22Rv1 (cell line): Measurements from ENCODE around the gene LGR5.

ENCODE experiments used
- ZFX ChIP-seq: fragments of 450-650 bp; IDR thresholded peaks from 2 replicates; pipeline ENCODE4 v1.6.1; 2017; ENCODE audit warnings: antibody characterized with exemption, borderline replicate concordance
- TF ChIP-seq, protein P1 (sequence below): fragments of 450-650 bp; IDR thresholded peaks from 2 replicates; pipeline ENCODE4 v1.5.1; 2017; ENCODE audit warnings: mild to moderate bottlenecking

DNA sequence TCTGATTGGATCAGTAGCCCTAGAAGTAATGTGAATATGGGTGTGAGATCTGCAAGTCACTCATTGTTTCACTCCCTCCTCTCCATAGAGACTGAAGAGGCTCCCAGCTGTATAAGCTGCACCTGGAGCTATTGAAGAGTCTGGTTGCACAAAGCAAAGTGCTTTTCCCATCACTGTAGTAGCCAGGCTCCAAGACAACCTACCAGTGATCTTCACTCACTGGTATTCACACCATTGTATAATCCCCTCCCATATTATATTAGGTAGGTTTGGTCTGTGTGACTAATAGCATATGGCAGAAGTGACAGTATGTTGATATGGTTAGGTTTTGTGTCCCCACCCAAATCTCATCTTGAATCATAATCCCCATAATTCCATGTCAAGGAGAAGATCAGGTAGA is 159.6 kb downstream of the LGR5 start:
- TF ChIP-seq, protein P1, sequence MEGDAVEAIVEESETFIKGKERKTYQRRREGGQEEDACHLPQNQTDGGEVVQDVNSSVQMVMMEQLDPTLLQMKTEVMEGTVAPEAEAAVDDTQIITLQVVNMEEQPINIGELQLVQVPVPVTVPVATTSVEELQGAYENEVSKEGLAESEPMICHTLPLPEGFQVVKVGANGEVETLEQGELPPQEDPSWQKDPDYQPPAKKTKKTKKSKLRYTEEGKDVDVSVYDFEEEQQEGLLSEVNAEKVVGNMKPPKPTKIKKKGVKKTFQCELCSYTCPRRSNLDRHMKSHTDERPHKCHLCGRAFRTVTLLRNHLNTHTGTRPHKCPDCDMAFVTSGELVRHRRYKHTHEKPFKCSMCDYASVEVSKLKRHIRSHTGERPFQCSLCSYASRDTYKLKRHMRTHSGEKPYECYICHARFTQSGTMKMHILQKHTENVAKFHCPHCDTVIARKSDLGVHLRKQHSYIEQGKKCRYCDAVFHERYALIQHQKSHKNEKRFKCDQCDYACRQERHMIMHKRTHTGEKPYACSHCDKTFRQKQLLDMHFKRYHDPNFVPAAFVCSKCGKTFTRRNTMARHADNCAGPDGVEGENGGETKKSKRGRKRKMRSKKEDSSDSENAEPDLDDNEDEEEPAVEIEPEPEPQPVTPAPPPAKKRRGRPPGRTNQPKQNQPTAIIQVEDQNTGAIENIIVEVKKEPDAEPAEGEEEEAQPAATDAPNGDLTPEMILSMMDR, result no peak
- TF ChIP-seq ZFX, result no peak
